HL-60 (cell line): Measurements from ENCODE around the gene PRKAG1.

Source experiments
- POLR2AphosphoS5 ChIP-seq: IDR thresholded peaks from 2 replicates; pipeline ENCODE4 v1.6.1; 2012; ENCODE audit warnings: low read depth
- TF ChIP-seq, protein P1 (sequence below): IDR thresholded peaks from one replicate; pipeline ENCODE4 v1.5.1; 2011; ENCODE audit warnings: low read length, control low read depth, inconsistent platforms; ENCODE audit not compliant: insufficient read depth
- TF ChIP-seq, protein P2 (sequence below): IDR thresholded peaks from 2 replicates; pipeline ENCODE4 v1.6.1; 2012; ENCODE audit warnings: low read depth; ENCODE audit not compliant: insufficient replicate concordance

DNA sequence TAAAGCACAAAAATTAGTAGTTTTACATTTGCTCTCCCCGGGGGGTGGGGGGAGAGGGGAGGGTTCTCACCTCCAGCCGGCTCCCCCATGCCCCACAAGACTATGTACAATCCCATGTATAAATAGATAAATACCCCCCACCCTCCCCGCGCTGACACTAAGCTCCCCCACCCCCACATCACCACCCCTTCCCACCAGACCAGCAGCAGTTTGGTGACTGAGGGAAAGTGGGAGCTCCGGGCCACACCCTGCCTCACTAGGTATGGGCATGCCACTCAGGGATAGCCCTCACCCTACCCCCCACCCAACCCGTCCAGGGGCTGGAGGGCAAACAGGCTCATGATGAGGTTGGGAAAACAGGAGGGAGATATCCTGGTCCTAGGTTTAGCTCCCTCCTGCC is 1.9 kb upstream of the PRKAG1 start:
- TF ChIP-seq, protein P1, sequence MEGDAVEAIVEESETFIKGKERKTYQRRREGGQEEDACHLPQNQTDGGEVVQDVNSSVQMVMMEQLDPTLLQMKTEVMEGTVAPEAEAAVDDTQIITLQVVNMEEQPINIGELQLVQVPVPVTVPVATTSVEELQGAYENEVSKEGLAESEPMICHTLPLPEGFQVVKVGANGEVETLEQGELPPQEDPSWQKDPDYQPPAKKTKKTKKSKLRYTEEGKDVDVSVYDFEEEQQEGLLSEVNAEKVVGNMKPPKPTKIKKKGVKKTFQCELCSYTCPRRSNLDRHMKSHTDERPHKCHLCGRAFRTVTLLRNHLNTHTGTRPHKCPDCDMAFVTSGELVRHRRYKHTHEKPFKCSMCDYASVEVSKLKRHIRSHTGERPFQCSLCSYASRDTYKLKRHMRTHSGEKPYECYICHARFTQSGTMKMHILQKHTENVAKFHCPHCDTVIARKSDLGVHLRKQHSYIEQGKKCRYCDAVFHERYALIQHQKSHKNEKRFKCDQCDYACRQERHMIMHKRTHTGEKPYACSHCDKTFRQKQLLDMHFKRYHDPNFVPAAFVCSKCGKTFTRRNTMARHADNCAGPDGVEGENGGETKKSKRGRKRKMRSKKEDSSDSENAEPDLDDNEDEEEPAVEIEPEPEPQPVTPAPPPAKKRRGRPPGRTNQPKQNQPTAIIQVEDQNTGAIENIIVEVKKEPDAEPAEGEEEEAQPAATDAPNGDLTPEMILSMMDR: no peak
- TF ChIP-seq, protein P2, sequence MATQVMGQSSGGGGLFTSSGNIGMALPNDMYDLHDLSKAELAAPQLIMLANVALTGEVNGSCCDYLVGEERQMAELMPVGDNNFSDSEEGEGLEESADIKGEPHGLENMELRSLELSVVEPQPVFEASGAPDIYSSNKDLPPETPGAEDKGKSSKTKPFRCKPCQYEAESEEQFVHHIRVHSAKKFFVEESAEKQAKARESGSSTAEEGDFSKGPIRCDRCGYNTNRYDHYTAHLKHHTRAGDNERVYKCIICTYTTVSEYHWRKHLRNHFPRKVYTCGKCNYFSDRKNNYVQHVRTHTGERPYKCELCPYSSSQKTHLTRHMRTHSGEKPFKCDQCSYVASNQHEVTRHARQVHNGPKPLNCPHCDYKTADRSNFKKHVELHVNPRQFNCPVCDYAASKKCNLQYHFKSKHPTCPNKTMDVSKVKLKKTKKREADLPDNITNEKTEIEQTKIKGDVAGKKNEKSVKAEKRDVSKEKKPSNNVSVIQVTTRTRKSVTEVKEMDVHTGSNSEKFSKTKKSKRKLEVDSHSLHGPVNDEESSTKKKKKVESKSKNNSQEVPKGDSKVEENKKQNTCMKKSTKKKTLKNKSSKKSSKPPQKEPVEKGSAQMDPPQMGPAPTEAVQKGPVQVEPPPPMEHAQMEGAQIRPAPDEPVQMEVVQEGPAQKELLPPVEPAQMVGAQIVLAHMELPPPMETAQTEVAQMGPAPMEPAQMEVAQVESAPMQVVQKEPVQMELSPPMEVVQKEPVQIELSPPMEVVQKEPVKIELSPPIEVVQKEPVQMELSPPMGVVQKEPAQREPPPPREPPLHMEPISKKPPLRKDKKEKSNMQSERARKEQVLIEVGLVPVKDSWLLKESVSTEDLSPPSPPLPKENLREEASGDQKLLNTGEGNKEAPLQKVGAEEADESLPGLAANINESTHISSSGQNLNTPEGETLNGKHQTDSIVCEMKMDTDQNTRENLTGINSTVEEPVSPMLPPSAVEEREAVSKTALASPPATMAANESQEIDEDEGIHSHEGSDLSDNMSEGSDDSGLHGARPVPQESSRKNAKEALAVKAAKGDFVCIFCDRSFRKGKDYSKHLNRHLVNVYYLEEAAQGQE: no peak
- no peak for TF ChIP-seq POLR2AphosphoS5
